ENCODE results near the gene RAMP3.

RAMP3 gene

DNA sequence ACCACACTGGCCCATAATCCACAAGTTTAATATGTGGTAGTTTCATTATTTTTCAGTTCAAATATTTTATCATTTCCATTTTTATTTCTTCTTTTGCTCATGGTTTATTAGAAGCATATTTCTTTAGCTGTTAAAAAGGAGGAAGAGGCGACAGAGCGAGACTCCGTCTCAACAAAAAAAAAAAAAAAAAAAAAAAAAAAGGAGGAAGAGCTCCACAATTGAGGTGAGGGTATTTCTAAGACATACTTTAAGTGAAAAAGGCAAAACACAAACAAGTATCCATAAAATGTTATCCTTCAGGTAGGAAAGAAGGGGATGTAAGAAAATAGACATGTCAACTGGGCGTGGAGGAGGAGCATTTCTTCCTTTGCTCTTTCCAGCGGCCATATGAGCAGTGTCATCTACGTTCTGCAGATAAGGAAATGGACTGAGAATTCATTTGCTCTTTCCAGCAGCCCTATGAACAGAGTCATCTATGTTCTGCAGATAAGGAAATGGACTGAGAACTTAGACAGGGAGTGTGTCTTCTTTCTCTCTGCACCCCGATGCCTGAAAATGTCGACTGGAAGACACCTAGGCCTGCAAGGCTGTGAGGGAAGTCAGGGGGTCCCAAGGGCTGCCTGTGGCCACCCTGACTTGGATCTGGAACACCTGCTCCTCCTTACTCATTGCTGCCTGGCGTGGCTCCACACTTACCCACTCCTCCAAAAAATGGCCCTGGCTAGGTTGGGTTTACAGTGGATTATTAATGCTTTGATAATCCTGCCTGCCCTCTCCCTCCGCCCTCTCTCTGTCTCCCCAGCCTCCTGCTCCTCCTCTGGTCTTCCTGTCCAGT lies 18.9 kb upstream of the RAMP3 start:
- CTCF ChIA-PET = interaction anchor here (0.8 to 8.3 kb wide), 5 partner anchors 11 to 219 kb away, joined by 3 to 142 read pairs (median 37); partner anchors contain the start of gene TBRG4
- no peaks in the 10 kb centered on the region for H3K27me3 ChIP-seq (replicated peaks in 2 of 5; ENCODE audit: control insufficient read depth in 4 of 5, insufficient read depth in 5 of 5, low read length in 4 of 5)
- no peaks in the 10 kb centered on the region for H3K36me3 ChIP-seq (ENCODE audit: control insufficient read depth in 4 of 4, insufficient read depth in 4 of 4, low read length in 3 of 4)
- WGBS (ENCODE audit: insufficient coverage) = 73% methylated on average over 7 of the region's 10 CpGs
- H3K9me3 ChIP-seq (ENCODE audit: control extremely low read depth in 1 of 5, control insufficient read depth in 4 of 5, insufficient read depth in 2 of 5, low read depth in 1 of 5, low read length in 4 of 5) = peaks cover 0 to 2% (median 0%) of the 10 kb centered on the region in 5 experiments
- H3K4me1 ChIP-seq (ENCODE audit: control extremely low read depth in 1 of 4, control insufficient read depth in 4 of 4, insufficient read depth in 4 of 4, low read length in 3 of 4) = peaks cover 0 to 19% (median 2%) of the 10 kb centered on the region in 4 experiments
- H3K27ac ChIP-seq (ENCODE audit: insufficient read depth in 1 of 2, low read depth in 1 of 2, low read length in 2 of 2, poor library complexity in 1 of 2, severe bottlenecking in 2 of 2) = no peak overlapping the region
- H3K4me3 ChIP-seq (ENCODE audit: control insufficient read depth in 1 of 7, extremely low read depth in 1 of 7, insufficient read depth in 4 of 7, low read depth in 2 of 7, low read length in 6 of 7) = no peak overlapping the region
- POLR2A ChIA-PET = interaction anchor here (1.0 kb wide), 1 partner anchor 27 kb away, joined by 3 read pairs; the partner anchor contains the start of gene TBRG4
- no peak for DNase-seq

DNA sequence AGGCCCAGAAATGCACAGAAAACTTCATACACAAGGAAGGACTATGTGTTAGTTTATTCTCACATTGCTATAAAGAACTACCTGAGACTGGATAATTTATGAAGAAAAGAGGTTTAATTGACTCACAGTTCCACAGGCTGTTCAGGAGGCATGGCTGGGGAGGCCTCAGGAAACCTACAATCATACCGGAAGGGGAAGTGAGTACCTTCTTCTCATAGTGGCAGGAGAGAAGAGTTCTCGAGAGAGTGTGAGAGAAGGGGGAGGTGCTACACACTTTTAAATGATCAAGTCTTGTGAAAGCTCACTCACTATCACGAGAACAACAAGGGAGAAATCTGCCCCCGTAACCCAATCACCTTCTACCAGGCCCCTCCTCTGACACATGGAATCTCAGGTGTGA lies 16.8 kb upstream of the RAMP3 start:
- CTCF ChIA-PET = interaction anchor here (1.2 kb wide), 1 partner anchor 167 kb away, joined by 4 read pairs; no protein-coding TSS in a partner anchor
- peaks cover 0 to 16% (median 1%) of the 10 kb centered on the region in 4 experiments for H3K4me1 ChIP-seq (ENCODE audit: control extremely low read depth in 1 of 4, control insufficient read depth in 4 of 4, insufficient read depth in 4 of 4, low read length in 3 of 4)
- no peak overlapping the region for H3K27ac ChIP-seq (ENCODE audit: insufficient read depth in 1 of 2, low read depth in 1 of 2, low read length in 2 of 2, poor library complexity in 1 of 2, severe bottlenecking in 2 of 2)
- POLR2A ChIA-PET = no interaction called here
- no peaks in the 10 kb centered on the region for H3K36me3 ChIP-seq (ENCODE audit: control insufficient read depth in 4 of 4, insufficient read depth in 4 of 4, low read length in 3 of 4)
- peak in 1 of 3 donors; percentile 29 for DNase-seq
- peaks cover 0 to 2% (median 0%) of the 10 kb centered on the region in 5 experiments for H3K9me3 ChIP-seq (ENCODE audit: control extremely low read depth in 1 of 5, control insufficient read depth in 4 of 5, insufficient read depth in 2 of 5, low read depth in 1 of 5, low read length in 4 of 5)
- no peak overlapping the region for H3K4me3 ChIP-seq (ENCODE audit: control insufficient read depth in 1 of 7, extremely low read depth in 1 of 7, insufficient read depth in 4 of 7, low read depth in 2 of 7, low read length in 6 of 7)
- H3K27me3 ChIP-seq (replicated peaks in 2 of 5; ENCODE audit: control insufficient read depth in 4 of 5, insufficient read depth in 5 of 5, low read length in 4 of 5) = peaks cover 0 to 2% (median 0%) of the 10 kb centered on the region in 5 experiments
- WGBS (ENCODE audit: insufficient coverage) = 100% methylated on average over 2 of the region's 4 CpGs

DNA sequence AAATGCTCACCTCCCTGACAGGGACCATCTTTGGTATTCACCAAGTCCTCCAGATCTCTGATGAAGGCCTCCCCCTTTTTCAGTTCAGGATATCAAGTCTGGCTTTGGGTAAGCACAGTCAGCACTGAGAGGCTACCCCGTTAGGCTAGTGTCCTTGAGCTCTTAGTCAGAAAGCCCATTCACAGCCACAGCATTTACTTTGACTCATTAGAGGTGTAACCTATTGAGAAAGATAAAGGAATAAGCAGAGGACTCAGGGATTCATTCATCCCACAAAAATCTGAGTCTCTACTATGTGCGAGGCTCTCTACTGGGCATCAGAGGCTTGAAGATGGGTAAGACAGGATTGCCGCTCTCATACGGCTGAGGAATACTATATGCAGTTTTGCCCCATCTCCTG lies 14.0 kb upstream of the RAMP3 start:
- Histone ChIP-seq H3K4me1 (ENCODE audit: control extremely low read depth in 1 of 4, control insufficient read depth in 4 of 4, insufficient read depth in 4 of 4, low read length in 3 of 4) (peaks cover 0 to 14% (median 0%) of the 10 kb centered on the region in 4 experiments), H3K27me3 (replicated peaks in 2 of 5; ENCODE audit: control insufficient read depth in 4 of 5, insufficient read depth in 5 of 5, low read length in 4 of 5) (peaks cover 0 to 2% (median 0%) of the 10 kb centered on the region in 5 experiments), H3K36me3 (ENCODE audit: control insufficient read depth in 4 of 4, insufficient read depth in 4 of 4, low read length in 3 of 4) (no peaks in the 10 kb centered on the region), H3K27ac (ENCODE audit: insufficient read depth in 1 of 2, low read depth in 1 of 2, low read length in 2 of 2, poor library complexity in 1 of 2, severe bottlenecking in 2 of 2) (no peak overlapping the region), H3K9me3 (ENCODE audit: control extremely low read depth in 1 of 5, control insufficient read depth in 4 of 5, insufficient read depth in 2 of 5, low read depth in 1 of 5, low read length in 4 of 5) (peaks cover 0 to 2% (median 0%) of the 10 kb centered on the region in 5 experiments), H3K4me3 (ENCODE audit: control insufficient read depth in 1 of 7, extremely low read depth in 1 of 7, insufficient read depth in 4 of 7, low read depth in 2 of 7, low read length in 6 of 7) (no peak overlapping the region)
- DNase-seq = no peak
- POLR2A ChIA-PET = no interaction called here
- 100% methylated on average over 3 of the region's 4 CpGs for WGBS (ENCODE audit: insufficient coverage)
- CTCF ChIA-PET = no interaction called here

DNA sequence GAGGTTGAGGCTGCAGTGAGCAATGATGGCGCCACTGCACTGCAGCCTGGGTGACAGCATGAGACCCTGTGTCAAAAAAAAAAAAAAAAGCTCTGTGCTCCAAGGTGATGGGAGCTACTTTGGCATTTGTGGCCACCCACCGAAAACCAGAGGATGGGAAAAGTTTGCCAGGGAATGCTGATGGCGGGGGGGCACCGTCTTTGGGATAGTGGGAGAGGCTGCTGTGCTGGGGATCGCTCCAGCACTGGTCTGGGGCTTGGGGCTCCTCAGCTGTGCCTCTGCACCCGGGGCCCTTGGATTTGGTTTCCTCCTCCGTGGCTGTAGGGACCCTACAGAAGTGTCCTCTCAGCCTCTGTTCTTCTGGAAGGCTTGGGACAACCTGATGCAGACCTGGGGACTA lies 11.7 kb upstream of the RAMP3 start:
- Histone ChIP-seq H3K27ac (ENCODE audit: insufficient read depth in 1 of 2, low read depth in 1 of 2, low read length in 2 of 2, poor library complexity in 1 of 2, severe bottlenecking in 2 of 2) (no peak overlapping the region), H3K9me3 (ENCODE audit: control extremely low read depth in 1 of 5, control insufficient read depth in 4 of 5, insufficient read depth in 2 of 5, low read depth in 1 of 5, low read length in 4 of 5) (peaks cover 0 to 2% (median 0%) of the 10 kb centered on the region in 5 experiments), H3K4me1 (ENCODE audit: control extremely low read depth in 1 of 4, control insufficient read depth in 4 of 4, insufficient read depth in 4 of 4, low read length in 3 of 4) (peaks cover 0 to under 1% (median 0%) of the 10 kb centered on the region in 4 experiments), H3K27me3 (replicated peaks in 2 of 5; ENCODE audit: control insufficient read depth in 4 of 5, insufficient read depth in 5 of 5, low read length in 4 of 5) (peaks cover 0 to 2% (median 0%) of the 10 kb centered on the region in 5 experiments), H3K4me3 (ENCODE audit: control insufficient read depth in 1 of 7, extremely low read depth in 1 of 7, insufficient read depth in 4 of 7, low read depth in 2 of 7, low read length in 6 of 7) (no peak overlapping the region), H3K36me3 (ENCODE audit: control insufficient read depth in 4 of 4, insufficient read depth in 4 of 4, low read length in 3 of 4) (no peaks in the 10 kb centered on the region)
- 100% methylated on average over 7 of the region's 7 CpGs for WGBS (ENCODE audit: insufficient coverage)
- DNase-seq = no peak
- CTCF ChIA-PET = interaction anchor here (1.7 kb wide), 1 partner anchor 10 kb away, joined by 7 read pairs; no protein-coding TSS in a partner anchor
- POLR2A ChIA-PET = no interaction called here

DNA sequence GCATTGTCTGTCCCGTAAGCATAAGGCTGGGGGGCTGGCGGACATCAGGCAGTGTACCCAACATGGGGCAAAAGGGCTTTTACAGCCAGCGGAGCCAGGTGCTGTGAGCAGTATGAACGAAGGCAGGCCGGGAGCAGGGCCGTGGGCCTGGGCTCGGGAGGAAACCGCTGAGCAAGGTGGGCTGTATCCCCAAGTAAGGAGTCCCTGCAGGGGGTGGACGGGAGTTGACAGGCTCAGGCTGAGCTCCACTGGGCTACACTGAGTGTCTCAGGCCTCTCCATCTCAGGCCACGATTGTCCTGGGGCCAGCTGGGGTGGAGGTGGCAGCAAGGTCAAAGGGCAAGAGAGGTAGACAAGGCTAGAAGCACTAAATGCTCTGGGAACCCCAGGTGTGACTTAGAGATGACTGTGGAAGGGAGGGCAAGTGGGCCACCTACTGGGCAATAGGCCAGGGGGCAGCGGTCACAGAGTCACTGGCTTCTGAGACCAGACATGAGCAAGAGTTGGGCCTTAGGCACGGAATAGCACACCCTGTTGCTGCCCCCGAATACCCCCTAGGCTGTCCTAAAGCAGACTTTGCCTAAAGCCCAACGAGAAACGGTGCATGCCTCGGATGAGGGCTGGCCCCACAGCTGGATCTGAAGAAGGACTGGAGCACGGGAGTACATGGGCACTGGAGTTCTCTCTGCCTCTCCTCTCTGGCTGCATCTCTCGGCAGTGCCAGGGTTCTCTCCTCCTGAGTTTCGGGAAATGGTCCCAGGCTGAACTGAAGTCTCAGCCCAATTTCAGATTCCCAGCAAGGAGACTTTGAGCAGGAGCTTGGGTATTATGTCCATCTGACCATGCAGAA lies 10.8 kb upstream of the RAMP3 start:
- no peaks in the 10 kb centered on the region for H3K36me3 ChIP-seq (ENCODE audit: control insufficient read depth in 4 of 4, insufficient read depth in 4 of 4, low read length in 3 of 4)
- no peak overlapping the region for H3K27ac ChIP-seq (ENCODE audit: insufficient read depth in 1 of 2, low read depth in 1 of 2, low read length in 2 of 2, poor library complexity in 1 of 2, severe bottlenecking in 2 of 2)
- ChIA-PET CTCF (interaction anchor here (1.2 kb wide), 1 partner anchor 10 kb away, joined by 4 read pairs; no protein-coding TSS in a partner anchor), POLR2A (no interaction called here)
- no peak for DNase-seq
- H3K4me1 ChIP-seq (ENCODE audit: control extremely low read depth in 1 of 4, control insufficient read depth in 4 of 4, insufficient read depth in 4 of 4, low read length in 3 of 4) = no peaks in the 10 kb centered on the region
- H3K9me3 ChIP-seq (ENCODE audit: control extremely low read depth in 1 of 5, control insufficient read depth in 4 of 5, insufficient read depth in 2 of 5, low read depth in 1 of 5, low read length in 4 of 5) = no peaks in the 10 kb centered on the region
- H3K27me3 ChIP-seq (replicated peaks in 2 of 5; ENCODE audit: control insufficient read depth in 4 of 5, insufficient read depth in 5 of 5, low read length in 4 of 5) = peaks cover 0 to 2% (median 0%) of the 10 kb centered on the region in 5 experiments
- WGBS (ENCODE audit: insufficient coverage) = 89% methylated on average over 18 of the region's 19 CpGs
- no peak overlapping the region for H3K4me3 ChIP-seq (ENCODE audit: control insufficient read depth in 1 of 7, extremely low read depth in 1 of 7, insufficient read depth in 4 of 7, low read depth in 2 of 7, low read length in 6 of 7)

DNA sequence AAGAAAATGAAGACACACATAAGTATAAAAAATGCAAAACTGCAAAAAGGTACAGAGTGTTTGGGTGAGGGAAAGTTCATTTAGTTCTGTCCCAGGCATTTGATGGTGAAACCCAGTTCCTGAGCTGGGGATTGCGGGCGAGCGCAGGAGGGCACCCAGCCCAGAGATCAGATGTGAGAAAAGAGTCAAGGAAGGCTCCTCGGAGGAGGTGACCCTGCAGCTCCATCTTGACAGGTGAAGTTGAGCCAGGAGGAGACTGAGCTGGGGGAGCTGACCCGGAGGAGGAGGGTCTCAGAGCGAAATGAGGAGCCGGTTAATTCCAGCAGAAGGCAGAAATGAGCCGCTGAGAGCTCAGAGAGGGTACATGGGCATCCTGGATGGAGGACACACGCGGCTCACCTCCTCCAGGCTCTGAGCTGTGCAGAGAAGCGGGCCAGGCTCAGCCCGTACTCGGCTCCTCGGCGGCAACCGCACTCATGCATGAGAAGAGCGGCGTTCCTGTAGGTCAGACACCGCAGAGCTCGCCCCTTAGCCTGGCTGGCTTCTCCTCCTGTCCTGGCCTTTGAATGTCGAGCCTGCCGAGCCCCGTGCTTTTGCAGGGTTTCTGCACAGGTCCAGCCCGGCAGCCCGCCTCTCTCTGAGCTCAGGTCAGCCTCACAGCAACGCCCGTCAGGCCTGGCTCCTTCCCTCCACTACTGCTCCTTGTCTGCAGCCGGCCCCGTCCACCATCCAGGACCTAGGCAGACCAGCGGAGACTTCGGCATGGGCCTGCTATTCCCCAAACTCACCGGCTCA lies 9.5 kb upstream of the RAMP3 start:
- H3K4me3 ChIP-seq (ENCODE audit: control insufficient read depth in 1 of 7, extremely low read depth in 1 of 7, insufficient read depth in 4 of 7, low read depth in 2 of 7, low read length in 6 of 7) = no peak overlapping the region
- WGBS (ENCODE audit: insufficient coverage) = 83% methylated on average over 32 of the region's 32 CpGs
- peaks cover 0 to 6% (median 4%) of the 10 kb centered on the region in 4 experiments for H3K4me1 ChIP-seq (ENCODE audit: control extremely low read depth in 1 of 4, control insufficient read depth in 4 of 4, insufficient read depth in 4 of 4, low read length in 3 of 4)
- CTCF ChIA-PET = interaction anchor here (1.2 kb wide), 1 partner anchor 12 kb away, joined by 4 read pairs; no protein-coding TSS in a partner anchor
- no peak overlapping the region for H3K27ac ChIP-seq (ENCODE audit: insufficient read depth in 1 of 2, low read depth in 1 of 2, low read length in 2 of 2, poor library complexity in 1 of 2, severe bottlenecking in 2 of 2)
- H3K27me3 ChIP-seq (replicated peaks in 2 of 5; ENCODE audit: control insufficient read depth in 4 of 5, insufficient read depth in 5 of 5, low read length in 4 of 5) = peaks cover 0 to 2% (median 0%) of the 10 kb centered on the region in 5 experiments
- DNase-seq = no peak
- H3K9me3 ChIP-seq (ENCODE audit: control extremely low read depth in 1 of 5, control insufficient read depth in 4 of 5, insufficient read depth in 2 of 5, low read depth in 1 of 5, low read length in 4 of 5) = no peaks in the 10 kb centered on the region
- H3K36me3 ChIP-seq (ENCODE audit: control insufficient read depth in 4 of 4, insufficient read depth in 4 of 4, low read length in 3 of 4) = no peaks in the 10 kb centered on the region
- POLR2A ChIA-PET = interaction anchor here (0.6 kb wide), 1 partner anchor 149 kb away, joined by 3 read pairs; no protein-coding TSS in a partner anchor
